OCI-LY3 (cell line): ENCODE results near the gene AKAP8L.

ENCODE experiments used
- EZH2phosphoT487 ChIP-seq: fragments of 200-600 bp; shearing (Covaris generic); IDR thresholded peaks from 2 replicates; pipeline ENCODE4 v1.6.1; 2018; ENCODE audit warnings: antibody characterized with exemption, mixed run types, low read depth
- TF ChIP-seq, protein P1 (sequence below): fragments of 200-600, 300-600 bp; sonication (generic); IDR thresholded peaks from 2 replicates; pipeline ENCODE4 v1.5.1; 2014; ENCODE audit warnings: antibody characterized with exemption, low read length, low read depth

DNA sequence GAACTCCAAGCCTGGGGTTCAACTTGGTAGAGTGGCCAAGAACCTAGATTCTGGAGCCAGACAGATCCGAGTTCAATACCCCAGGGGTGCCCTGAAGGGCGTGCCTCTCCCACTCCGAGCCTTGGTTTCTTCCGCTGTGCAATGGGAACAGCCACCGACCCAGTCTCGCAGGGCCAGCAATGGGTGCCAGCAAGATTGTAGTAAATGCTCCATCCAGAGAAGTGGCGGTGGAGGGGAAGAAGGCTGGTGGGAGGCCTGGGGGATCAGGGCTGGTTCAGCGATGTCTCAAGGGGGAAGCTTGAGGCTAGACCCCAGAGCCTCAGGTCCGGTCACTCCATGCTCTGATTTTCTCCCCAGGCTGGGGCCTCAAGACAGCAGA is 26.4 kb upstream of the AKAP8L start:
- TF ChIP-seq, protein P1, sequence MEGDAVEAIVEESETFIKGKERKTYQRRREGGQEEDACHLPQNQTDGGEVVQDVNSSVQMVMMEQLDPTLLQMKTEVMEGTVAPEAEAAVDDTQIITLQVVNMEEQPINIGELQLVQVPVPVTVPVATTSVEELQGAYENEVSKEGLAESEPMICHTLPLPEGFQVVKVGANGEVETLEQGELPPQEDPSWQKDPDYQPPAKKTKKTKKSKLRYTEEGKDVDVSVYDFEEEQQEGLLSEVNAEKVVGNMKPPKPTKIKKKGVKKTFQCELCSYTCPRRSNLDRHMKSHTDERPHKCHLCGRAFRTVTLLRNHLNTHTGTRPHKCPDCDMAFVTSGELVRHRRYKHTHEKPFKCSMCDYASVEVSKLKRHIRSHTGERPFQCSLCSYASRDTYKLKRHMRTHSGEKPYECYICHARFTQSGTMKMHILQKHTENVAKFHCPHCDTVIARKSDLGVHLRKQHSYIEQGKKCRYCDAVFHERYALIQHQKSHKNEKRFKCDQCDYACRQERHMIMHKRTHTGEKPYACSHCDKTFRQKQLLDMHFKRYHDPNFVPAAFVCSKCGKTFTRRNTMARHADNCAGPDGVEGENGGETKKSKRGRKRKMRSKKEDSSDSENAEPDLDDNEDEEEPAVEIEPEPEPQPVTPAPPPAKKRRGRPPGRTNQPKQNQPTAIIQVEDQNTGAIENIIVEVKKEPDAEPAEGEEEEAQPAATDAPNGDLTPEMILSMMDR = no peak
- TF ChIP-seq EZH2phosphoT487 = no peak
